GM19023 (cell line): Measurements from ENCODE around the gene MMP28.

Experiments used
- ATAC-seq: cut with Tn5 transposase; IDR thresholded peaks from one replicate; pipeline ENCODE4 v1.9.1; 2021; ENCODE audit warnings: mild to moderate bottlenecking, moderate library complexity; ENCODE audit not compliant: unreplicated experiment

Gene MMP28, protein sequence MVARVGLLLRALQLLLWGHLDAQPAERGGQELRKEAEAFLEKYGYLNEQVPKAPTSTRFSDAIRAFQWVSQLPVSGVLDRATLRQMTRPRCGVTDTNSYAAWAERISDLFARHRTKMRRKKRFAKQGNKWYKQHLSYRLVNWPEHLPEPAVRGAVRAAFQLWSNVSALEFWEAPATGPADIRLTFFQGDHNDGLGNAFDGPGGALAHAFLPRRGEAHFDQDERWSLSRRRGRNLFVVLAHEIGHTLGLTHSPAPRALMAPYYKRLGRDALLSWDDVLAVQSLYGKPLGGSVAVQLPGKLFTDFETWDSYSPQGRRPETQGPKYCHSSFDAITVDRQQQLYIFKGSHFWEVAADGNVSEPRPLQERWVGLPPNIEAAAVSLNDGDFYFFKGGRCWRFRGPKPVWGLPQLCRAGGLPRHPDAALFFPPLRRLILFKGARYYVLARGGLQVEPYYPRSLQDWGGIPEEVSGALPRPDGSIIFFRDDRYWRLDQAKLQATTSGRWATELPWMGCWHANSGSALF

GRCh38 chr17:35795007-35795870 is at the start of gene MMP28:
MMP28 (minus strand) TSS chr17:35795641; CDS start chr17:35795377, 264 bp downstream.
- ATAC-seq: no peak

DNA sequence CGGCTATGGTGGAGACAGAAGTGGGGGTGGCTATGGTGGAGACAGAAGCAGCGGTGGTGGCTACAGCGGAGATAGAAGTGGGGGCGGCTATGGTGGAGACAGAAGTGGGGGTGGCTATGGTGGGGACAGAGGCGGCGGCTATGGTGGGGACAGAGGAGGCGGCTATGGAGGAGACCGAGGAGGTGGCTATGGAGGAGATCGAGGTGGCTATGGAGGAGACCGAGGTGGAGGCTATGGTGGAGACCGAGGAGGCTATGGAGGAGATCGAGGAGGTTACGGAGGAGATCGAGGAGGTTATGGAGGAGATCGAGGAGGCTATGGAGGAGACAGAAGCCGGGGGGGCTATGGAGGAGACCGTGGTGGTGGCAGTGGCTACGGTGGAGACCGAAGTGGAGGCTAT is 49.1 kb upstream of the MMP28 start:
- no peak for ATAC-seq

GRCh38 chr17:35843698-35844097 is 48.3 kb upstream of the MMP28 start:
- ATAC-seq: no peak

DNA sequence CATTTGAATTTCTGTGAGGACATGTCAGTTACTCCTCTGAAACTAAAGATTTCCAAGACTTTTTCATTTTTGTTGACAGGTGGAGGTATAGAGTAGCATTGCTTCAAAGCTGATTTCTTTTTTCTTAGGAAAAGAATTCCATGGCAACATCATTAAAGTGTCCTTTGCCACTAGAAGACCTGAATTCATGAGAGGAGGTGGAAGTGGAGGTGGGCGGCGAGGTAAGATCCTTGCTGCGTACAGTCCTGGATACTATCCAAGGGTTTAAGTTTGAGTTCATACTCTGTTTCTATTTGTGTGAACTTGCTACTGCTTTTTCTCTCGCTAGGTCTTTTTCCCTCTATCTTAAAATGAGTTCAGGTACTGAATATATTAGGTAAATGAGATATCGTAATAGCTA is 46.8 kb upstream of the MMP28 start:
- ATAC-seq: no peak

DNA sequence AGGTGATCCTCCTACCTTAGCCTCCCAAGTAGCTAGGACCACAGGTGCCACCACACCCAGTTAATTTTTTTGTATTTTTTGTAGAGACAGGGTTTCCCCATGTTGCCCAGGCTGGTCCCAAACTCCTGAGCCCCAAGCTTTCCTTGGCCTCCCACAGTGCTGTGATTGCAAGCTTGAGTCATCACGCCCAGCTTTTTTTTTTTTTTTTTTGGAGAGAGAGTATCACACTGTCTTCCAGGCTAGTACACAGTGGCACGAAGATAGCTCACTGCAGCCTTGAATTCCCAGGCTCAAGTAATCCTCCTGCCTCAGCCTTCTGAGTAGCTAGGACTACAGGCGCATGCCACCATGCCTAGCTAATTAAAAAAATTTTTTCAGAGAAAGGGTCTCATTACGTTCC is 46.1 kb upstream of the MMP28 start:
- no peak for ATAC-seq

GRCh38 chr17:35841101-35841500 is 45.7 kb upstream of the MMP28 start:
- no peak for ATAC-seq

GRCh38 chr17:35825206-35825605 is 29.8 kb upstream of the MMP28 start:
- ATAC-seq: no peak

- ATAC-seq: no peak
Measured at GRCh38 chr17:35821308-35821707, 25.9 kb upstream of the MMP28 start.

- ATAC-seq: no peak
Measured at GRCh38 chr17:35819455-35819854, 24.0 kb upstream of the MMP28 start.

- ATAC-seq: no peak
Measured at GRCh38 chr17:35817196-35817595, 21.8 kb upstream of the MMP28 start.

DNA sequence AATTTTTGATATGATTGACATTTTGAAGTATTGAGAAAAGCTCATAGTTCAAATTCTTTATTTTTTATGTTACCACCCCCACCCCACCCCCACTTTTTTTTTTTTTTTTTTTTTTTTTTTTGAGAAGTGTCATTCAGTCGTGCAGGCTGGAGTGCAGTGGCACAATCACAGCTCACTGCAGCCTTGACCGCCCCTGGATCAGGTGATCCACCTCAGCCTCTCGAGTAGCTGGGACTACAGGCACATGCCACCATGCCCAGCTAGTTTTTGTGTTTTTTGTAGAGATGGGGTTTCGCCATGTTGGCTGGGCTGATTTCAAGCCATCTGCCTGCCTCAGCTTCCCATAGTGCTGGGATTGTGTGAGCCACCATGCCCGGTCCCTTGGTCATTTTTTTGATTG is 21.3 kb upstream of the MMP28 start:
- no peak for ATAC-seq

GRCh38 chr17:35812456-35812855 is 17.0 kb upstream of the MMP28 start:
- no peak for ATAC-seq

- ATAC-seq: no peak
Measured at GRCh38 chr17:35811759-35812158, 16.3 kb upstream of the MMP28 start.

GRCh38 chr17:35809855-35810461 is 14.5 kb upstream of the MMP28 start:
- ATAC-seq: peak; percentile 1

DNA sequence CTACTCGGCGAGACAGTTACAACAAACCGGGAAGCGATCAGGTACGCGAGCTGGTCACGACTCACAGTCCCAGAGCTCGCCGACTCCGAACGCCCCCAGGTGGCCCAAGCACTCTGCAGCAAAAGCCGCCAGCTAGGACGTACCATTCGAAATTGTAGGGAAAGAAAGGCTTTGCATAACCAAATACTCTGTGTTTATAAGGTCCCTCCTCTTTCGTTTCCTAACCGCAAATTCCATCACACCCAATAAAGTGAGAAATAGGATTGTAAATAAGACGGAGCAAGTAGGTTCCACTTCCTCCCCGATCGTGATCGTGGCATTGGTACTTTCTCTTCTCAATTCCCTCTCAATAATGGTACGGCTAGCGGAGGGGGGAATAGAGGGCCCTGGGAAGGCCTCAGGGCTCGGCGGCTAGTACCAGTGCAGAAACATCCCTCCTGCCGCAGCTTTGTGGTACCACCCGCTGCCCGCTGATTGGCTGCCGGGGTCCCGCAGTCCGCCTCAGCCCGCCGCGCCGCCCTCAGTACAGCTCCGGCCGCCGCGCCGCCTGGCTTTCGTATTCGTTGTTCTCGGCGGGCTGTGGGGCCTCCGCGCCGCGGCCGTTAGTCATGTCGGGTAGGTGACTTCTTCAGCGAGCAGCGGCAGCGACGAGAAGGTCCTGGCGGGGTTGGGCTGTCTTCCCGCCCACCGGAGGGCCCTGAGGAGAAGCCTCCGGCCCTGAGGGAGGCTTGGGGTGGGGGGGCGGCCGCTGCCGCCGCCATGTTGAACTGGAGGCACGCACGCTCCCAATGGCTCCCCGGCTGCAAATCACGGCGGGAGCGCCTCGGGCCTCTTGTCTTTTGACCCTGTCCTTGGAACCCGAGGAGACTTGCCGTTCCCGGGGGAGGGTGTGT is 13.8 kb upstream of the MMP28 start, which contains the start of gene TAF15:
TAF15 (plus strand) TSS at position 523 of the 893 bp plus-strand sequence; CDS start at position 609, 86 bp downstream.
- peak; percentile 96 for ATAC-seq

DNA sequence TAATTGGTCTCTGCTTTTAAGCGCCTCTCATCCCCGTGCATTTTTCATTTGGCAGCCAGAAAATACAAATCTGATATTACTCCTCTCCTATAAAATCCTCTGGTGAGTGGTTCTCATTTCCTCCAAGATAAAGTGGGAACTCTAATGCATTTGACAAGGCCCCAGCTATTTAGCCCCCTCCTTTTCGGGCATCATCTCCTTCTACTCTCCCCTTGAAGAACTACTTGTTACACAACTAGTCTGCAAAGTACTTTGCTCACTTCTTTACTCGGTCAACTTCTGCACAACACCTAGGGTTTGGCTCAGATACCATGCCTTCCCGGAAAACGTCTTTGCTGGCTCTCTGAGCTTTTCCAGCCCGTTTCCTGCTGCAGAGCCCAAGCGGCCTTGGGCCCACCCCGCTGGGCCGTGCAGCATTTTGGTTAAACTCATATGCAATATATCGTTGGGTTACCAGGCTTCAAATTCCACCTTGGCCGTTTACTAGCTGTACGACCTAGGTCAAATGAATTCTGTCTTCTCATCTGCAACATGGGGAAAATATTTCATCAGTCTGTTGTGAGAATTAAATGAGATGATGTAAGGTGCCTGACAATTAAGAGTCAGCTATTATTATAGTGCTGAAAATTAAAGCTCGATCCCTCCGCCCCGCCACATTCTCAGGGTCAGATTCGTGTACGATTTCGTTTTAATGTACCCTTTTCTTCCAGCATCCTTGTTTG is 13.0 kb upstream of the MMP28 start:
- ATAC-seq: no peak

DNA sequence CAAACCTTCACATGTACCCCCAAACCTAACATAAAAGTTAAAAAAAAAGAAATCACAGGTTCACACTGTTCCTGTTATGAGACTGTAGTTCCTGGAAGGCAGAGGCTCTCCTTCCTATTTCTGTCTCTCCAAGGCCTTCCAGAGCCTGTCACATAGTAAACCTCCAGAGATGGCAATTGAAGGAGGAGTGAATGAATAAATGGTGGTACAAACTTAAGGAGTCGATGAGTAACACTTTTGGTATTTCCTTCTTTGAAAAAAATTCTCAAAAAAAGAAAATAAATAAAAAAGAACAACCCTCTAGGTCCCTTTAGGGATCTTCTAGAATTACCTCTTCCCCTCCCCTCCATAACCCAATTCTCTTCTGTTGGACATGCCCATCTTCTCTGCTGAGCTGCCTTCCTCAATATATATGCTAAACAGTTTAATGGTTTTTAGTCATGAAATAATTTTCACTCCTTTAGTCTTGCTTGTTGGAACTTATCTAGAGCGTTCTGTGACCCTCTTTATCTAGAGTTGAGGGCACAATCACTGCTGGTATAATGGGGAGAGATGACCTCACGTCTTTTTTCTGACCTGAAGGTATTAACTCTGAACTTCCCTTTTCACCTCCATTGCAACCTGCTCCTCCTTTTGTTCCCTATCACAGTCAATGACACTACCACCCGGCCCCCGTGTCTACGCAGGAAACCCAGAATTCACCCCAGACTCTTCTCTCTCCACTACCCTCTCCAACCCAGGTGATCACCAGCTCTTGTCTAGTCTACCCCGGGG is 12.1 kb upstream of the MMP28 start:
- no peak for ATAC-seq

DNA sequence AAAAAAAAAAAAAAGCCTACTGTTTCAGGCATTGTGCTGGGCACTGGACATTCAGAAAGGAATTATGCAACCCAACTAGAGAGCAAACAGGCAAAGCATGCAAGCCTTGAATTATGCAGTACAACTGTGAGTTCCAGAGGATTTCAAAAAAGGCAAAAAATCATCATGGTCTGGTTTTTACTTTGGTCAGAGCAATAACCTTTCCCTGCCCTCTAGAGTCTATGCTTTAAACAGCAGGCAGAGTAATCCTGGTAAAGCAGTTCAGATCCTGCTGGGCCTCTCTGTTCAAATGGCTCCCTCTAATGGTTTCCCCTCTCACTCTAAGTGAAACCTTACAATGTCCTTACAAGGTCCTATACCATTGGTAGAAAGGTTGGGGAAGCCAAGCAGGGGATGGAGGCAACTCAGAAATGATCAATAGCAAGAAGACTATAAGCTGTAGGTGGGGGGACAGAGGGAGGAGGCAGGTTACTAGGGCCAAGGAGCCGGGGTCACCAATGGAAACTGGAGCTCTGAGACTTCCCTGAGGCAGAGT is 9.3 kb upstream of the MMP28 start:
- no peak for ATAC-seq
